H1 (cell line): ENCODE results near the gene HADHA. TPM values are rescaled to one million over a fixed set of nuclear protein-coding genes. Genes with fewer than 3 reads are reported as not detected.

Experiments used
- CTCF ChIA-PET: fragments of 300-600 bp; sonication (Branson Sonifier 250); formaldehyde crosslinking; loops from one replicate; lab custom pipeline; 2021; ENCODE audit not compliant: partially characterized antibody; lab: Charles Lee
- POLR2A ChIA-PET: fragments of 300-600 bp; sonication (Branson Sonifier 250); formaldehyde crosslinking; loops from one replicate; lab custom pipeline; 2021; ENCODE audit warnings: inconsistent platforms; ENCODE audit not compliant: partially characterized antibody; lab: Charles Lee
- DNase-seq, 2 experiments: peaks; one replicate each; pipeline versions ENCODE4 v3.0.0 to v3.0.0-alpha.2; 2010 to 2022; ENCODE audit warnings: low spot score in 2 of 2, low read depth in 1 of 2, mixed read lengths in 1 of 2
- FAIRE-seq: peaks from 2 replicates; lab custom pipeline; 2011; peaks lifted over from hg19 to GRCh38; lab: Jason Lieb, UNC
- H2AFZ ChIP-seq: 2 replicates; pipeline ENCODE4 v1.8.1; 2012; ENCODE audit warnings: low read length, inconsistent platforms
- H2AK5ac ChIP-seq: 2 replicates; pipeline ENCODE4 v1.6.1; 2013; ENCODE audit warnings: low read depth, low read length
- H2BK120ac ChIP-seq: replicated peaks from 2 replicates; pipeline ENCODE3; 2013; ENCODE audit warnings: low read depth, low read length, inconsistent platforms
- H2BK12ac ChIP-seq: 2 replicates; pipeline ENCODE4 v1.6.1; 2013; ENCODE audit warnings: low read depth, low read length
- H2BK15ac ChIP-seq: 2 replicates; pipeline ENCODE4 v1.6.1; 2013; ENCODE audit warnings: low read length
- H2BK20ac ChIP-seq: 2 replicates; pipeline ENCODE4 v1.6.1; 2013; ENCODE audit warnings: low read length
- H2BK5ac ChIP-seq: 2 replicates; pipeline ENCODE4 v1.6.1; 2013; ENCODE audit warnings: low read depth, low read length
- H3K14ac ChIP-seq: 2 replicates; pipeline ENCODE4 v1.6.1; 2013; ENCODE audit warnings: inconsistent platforms; ENCODE audit not compliant: insufficient read length
- H3K18ac ChIP-seq: 2 replicates; pipeline ENCODE4 v1.6.1; 2013; ENCODE audit warnings: low read length; ENCODE audit errors: extremely low read depth
- H3K23ac ChIP-seq: 2 replicates; pipeline ENCODE4 v1.6.1; 2013; ENCODE audit warnings: inconsistent platforms; ENCODE audit not compliant: insufficient read length
- H3K23me2 ChIP-seq: 2 replicates; pipeline ENCODE4 v1.6.1; 2013; ENCODE audit warnings: low read depth, low read length
- H3K27ac ChIP-seq: 2 replicates; pipeline ENCODE4 v1.6.1; 2011; ENCODE audit warnings: low read depth, low read length, inconsistent platforms
- H3K27me3 ChIP-seq, 4 experiments: replicated peaks in 1 of 4; 1 replicate in 1 of 4; 2 replicates in 3 of 4; pipeline versions ENCODE4 v1.6.1 to v1.8.1; 2011 to 2013; ENCODE audit warnings: low read length in 3 of 4, mild to moderate bottlenecking in 3 of 4, inconsistent platforms in 2 of 4, mixed read lengths in 2 of 4, moderate library complexity in 1 of 4; ENCODE audit not compliant: control insufficient read depth in 3 of 4, insufficient read depth in 3 of 4; ENCODE audit errors: extremely low read depth in 1 of 4
- H3K36me3 ChIP-seq, 4 experiments: 2 replicates each; pipeline versions ENCODE4 v1.6.1 to v1.8.1; 2011 to 2013; ENCODE audit warnings: mild to moderate bottlenecking in 4 of 4, low read length in 3 of 4, moderate library complexity in 2 of 4, control low read depth in 1 of 4, inconsistent platforms in 1 of 4; ENCODE audit not compliant: insufficient read depth in 4 of 4, control insufficient read depth in 2 of 4
- H3K4ac ChIP-seq: replicated peaks from 2 replicates; pipeline ENCODE3; 2013; ENCODE audit warnings: low read length, low read depth, mixed read lengths, inconsistent platforms; ENCODE audit not compliant: insufficient read length
- H3K4me1 ChIP-seq, 4 experiments: replicated peaks in 1 of 4; 1 replicate in 1 of 4; 2 replicates in 3 of 4; pipeline versions ENCODE4 v1.6.1 to v1.8.1; 2011 to 2013; ENCODE audit warnings: low read length in 3 of 4, inconsistent platforms in 2 of 4, mixed read lengths in 1 of 4; ENCODE audit not compliant: insufficient read depth in 4 of 4, control insufficient read depth in 3 of 4
- H3K4me2 ChIP-seq, 2 experiments: 2 replicates each; pipeline versions ENCODE4 v1.6.1 to v1.8.1; 2011 to 2013; ENCODE audit warnings: low read depth in 2 of 2, low read length in 2 of 2, control low read depth in 1 of 2, inconsistent platforms in 1 of 2, mild to moderate bottlenecking in 1 of 2; ENCODE audit not compliant: insufficient read depth in 1 of 2
- H3K4me3 ChIP-seq, 4 experiments: fragments of 200-600, 300-600 bp in 1 of 4; sonication (generic), shearing (Covaris generic), sonication (Bioruptor Twin) in 1 of 4; 2 replicates each; pipeline versions ENCODE4 v1.5.1 to v1.8.1; 2011 to 2016; ENCODE audit warnings: low read length in 4 of 4, low read depth in 3 of 4, control low read depth in 2 of 4, inconsistent platforms in 2 of 4, mild to moderate bottlenecking in 2 of 4, mixed read lengths in 1 of 4, moderate library complexity in 1 of 4; ENCODE audit not compliant: insufficient read depth in 2 of 4; ENCODE audit errors: extremely low read depth in 1 of 4
- H3K56ac ChIP-seq: replicated peaks from 2 replicates; pipeline ENCODE3; 2013; ENCODE audit warnings: low read depth, mild to moderate bottlenecking, mixed read lengths, low read length, inconsistent platforms; ENCODE audit not compliant: insufficient read length
- H3K79me1 ChIP-seq: 2 replicates; pipeline ENCODE4 v1.6.1; 2013; ENCODE audit warnings: low read depth, low read length, control low read depth
- H3K79me2 ChIP-seq, 2 experiments: 2 replicates each; pipeline versions ENCODE4 v1.6.1 to v1.8.1; 2012 to 2013; ENCODE audit warnings: low read length in 2 of 2, mild to moderate bottlenecking in 2 of 2, inconsistent platforms in 1 of 2; ENCODE audit not compliant: insufficient read depth in 2 of 2, control insufficient read depth in 1 of 2
- H3K9ac ChIP-seq, 4 experiments: replicated peaks in 1 of 4; 1 replicate in 1 of 4; 2 replicates in 3 of 4; pipeline versions ENCODE4 v1.6.1 to v1.8.1; 2011 to 2013; ENCODE audit warnings: low read depth in 3 of 4, low read length in 3 of 4, control low read depth in 2 of 4, mild to moderate bottlenecking in 2 of 4, moderate library complexity in 2 of 4, inconsistent platforms in 1 of 4; ENCODE audit errors: extremely low read depth in 1 of 4
- H3K9me3 ChIP-seq, 2 experiments: 2 replicates each; pipeline versions ENCODE4 v1.6.1 to v1.8.1; 2012 to 2013; ENCODE audit warnings: mild to moderate bottlenecking in 2 of 2, moderate library complexity in 2 of 2, control low read depth in 1 of 2, inconsistent platforms in 1 of 2, low read depth in 1 of 2, low read length in 1 of 2, mixed read lengths in 1 of 2; ENCODE audit not compliant: insufficient read depth in 2 of 2
- H4K20me1 ChIP-seq, 2 experiments: replicated peaks in 1 of 2; 2 replicates each; pipeline versions ENCODE3 to v1.8.1; 2011 to 2013; ENCODE audit warnings: inconsistent platforms in 2 of 2, low read length in 2 of 2, mild to moderate bottlenecking in 1 of 2; ENCODE audit not compliant: insufficient read depth in 2 of 2, control insufficient read depth in 1 of 2
- H4K5ac ChIP-seq: 2 replicates; pipeline ENCODE4 v1.6.1; 2013; ENCODE audit warnings: low read length, low read depth, mixed read lengths, inconsistent platforms; ENCODE audit not compliant: insufficient read length
- H4K8ac ChIP-seq: 2 replicates; pipeline ENCODE4 v1.8.0; 2013; ENCODE audit warnings: mild to moderate bottlenecking, moderate library complexity, low read length, inconsistent platforms; ENCODE audit not compliant: insufficient read depth; ENCODE audit errors: extremely low read depth
- H4K91ac ChIP-seq: replicated peaks from 2 replicates; pipeline ENCODE3; 2013; ENCODE audit warnings: low read length, mixed read lengths, inconsistent platforms; ENCODE audit not compliant: insufficient read length
- BCL11A ChIP-seq, 2 experiments: IDR thresholded peaks; one replicate each; pipeline ENCODE4 v1.6.1; 2011; ENCODE audit warnings: low read depth in 2 of 2, low read length in 2 of 2, mild to moderate bottlenecking in 2 of 2
- CHD2 ChIP-seq: IDR thresholded peaks from 2 replicates; pipeline ENCODE4 v1.6.1; 2012; ENCODE audit warnings: low read length, improper control_type of control experiment
- SAP30 ChIP-seq: fragments of 300-600 bp; sonication (generic); IDR thresholded peaks from 2 replicates; pipeline ENCODE4 v1.7.1; 2012; ENCODE audit warnings: low read length, moderate library complexity, mild to moderate bottlenecking, inconsistent platforms; ENCODE audit not compliant: insufficient read depth, insufficient replicate concordance
- SP1 ChIP-seq: IDR thresholded peaks from 2 replicates; pipeline ENCODE4 v1.6.1; 2011; ENCODE audit warnings: low read depth, low read length
- WGBS, 2 experiments: shearing (Covaris generic) in 1 of 2; methylation state at CpG; one replicate each; pipeline versions ENCODE4 v1.1.6 to v1.1.7; 2013 to 2015; ENCODE audit warnings: low lambda C conversion rate in 2 of 2, mixed read lengths in 2 of 2, inconsistent platforms in 1 of 2, low coverage in 1 of 2, missing lambda C conversion rate in 1 of 2; ENCODE audit not compliant: insufficient replicate concordance in 2 of 2, insufficient coverage in 1 of 2, insufficient read length in 1 of 2; ENCODE audit errors: extremely low coverage in 1 of 2, missing lambda C conversion rate in 1 of 2; 5-methylcytosine and 5-hydroxymethylcytosine counted together
- polyA plus RNA-seq, 7 experiments: library from polyadenylated mRNA; depleted of rRNA in 3 of 7; stranded (reverse) in 5 of 7; unstranded in 2 of 7; fragments of >200 nt in 5 of 7; fragments of 200-250 nt in 2 of 7; gene quantifications; 1 replicate in 5 of 7; 2 replicates in 1 of 7; 4 replicates in 1 of 7; pipeline versions ENCODE4 v1.2.1 to v1.2.3, GENCODE V29; 2011 to 2013; ENCODE audit warnings: missing spikeins in 2 of 7, mixed read lengths in 2 of 7
- total RNA-seq: library from RNA; stranded (reverse); fragmentation: NEBNext Ultra II Directional; extraction: Animal tissue kit (Norgen Biotek cat#: 25700); gene quantifications from 2 replicates; pipeline ENCODE4 v1.2.1, GENCODE V29; 2021

HADHA gene
- total and polyA plus RNA-seq, 2 of the 8 experiments (the other 6 are each of a cell fraction or from before 2014, with no cell fraction given): 64.6 to 131 TPM

GRCh38 chr2:26169681-26170414 lies 74.6 kb downstream of the HADHA start:
- H3K27me3 ChIP-seq: peaks cover 0 to 2% (median 0%) of the 10 kb centered on the region in 4 experiments; a peak in 2 of 7 replicates
- H3K4me3 ChIP-seq: no peak overlapping the region
- peaks cover 0 to 7% of the 10 kb centered on the region in 2 experiments; a peak in 1 of 4 replicates for H3K79me2 ChIP-seq
- H3K14ac ChIP-seq: no peak overlapping the region
- no peak overlapping the region for H3K4me2 ChIP-seq
- H4K5ac ChIP-seq: no peak overlapping the region
- no peak overlapping the region for H2BK20ac ChIP-seq
- H3K9me3 ChIP-seq: no peaks in the 10 kb centered on the region
- H4K91ac ChIP-seq: no peak overlapping the region
- peaks cover 5% of the 10 kb centered on the region for H3K79me1 ChIP-seq
- H2BK12ac ChIP-seq: no peak overlapping the region
- H2BK5ac ChIP-seq: no peak overlapping the region
- H2BK15ac ChIP-seq: no peak overlapping the region
- TF ChIP-seq SP1 (no peak), BCL11A (IDR thresholded peaks at IDR 0.05; ENCODE audit: low read depth in 2 of 2, low read length in 2 of 2) (no peak), CHD2 (no peak), SAP30 (no peak)
- TF ChIP-seq, all 59 proteins: peak for 0
- peaks cover 2 to 8% of the 10 kb centered on the region in 2 experiments for H4K20me1 ChIP-seq
- ChIA-PET CTCF (interaction anchor here (0.8 to 4.2 kb wide), 6 partner anchors 15 to 219 kb away, joined by 3 to 16 read pairs (median 4); no protein-coding TSS in a partner anchor), POLR2A (interaction anchor here (1.2 to 1.8 kb wide), 2 partner anchors 15 to 32 kb away, joined by 3 to 8 read pairs; no protein-coding TSS in a partner anchor)
- no peak overlapping the region for H2AFZ ChIP-seq
- H3K9ac ChIP-seq: no peak overlapping the region; a peak in 1 of 7 replicates
- FAIRE-seq: no peak
- peaks cover 3 to 6% (median 5%) of the 10 kb centered on the region in 4 experiments; a peak in 5 of 7 replicates for H3K4me1 ChIP-seq
- peaks cover 9% of the 10 kb centered on the region for H3K23me2 ChIP-seq
- H2AK5ac ChIP-seq: no peak overlapping the region
- H3K36me3 ChIP-seq: no peaks in the 10 kb centered on the region
- H3K56ac ChIP-seq: no peak overlapping the region
- 80% methylated on average over 14 of the region's 14 CpGs; no CpG with 5 or more reads in 1 of the 2 experiments for WGBS, 2 experiments
- H3K18ac ChIP-seq: no peak overlapping the region
- no peak for DNase-seq
- peak overlapping the region; percentile 28; the same call in 1 of the 2 replicates for H4K8ac ChIP-seq
- no peak overlapping the region for H2BK120ac ChIP-seq
- H3K23ac ChIP-seq: no peak overlapping the region
- H3K4ac ChIP-seq: no peak overlapping the region
- H3K27ac ChIP-seq: no peak overlapping the region
